ENCODE data around the gene SMARCC1. TPM values are rescaled to one million over a fixed set of nuclear protein-coding genes. Genes with fewer than 3 reads are reported as not detected.

SMARCC1 gene
- total RNA-seq, 1 experiment from 2014 or later = 43.1 TPM

- no peaks in the 10 kb centered on the region for H3K9me2 ChIP-seq (replicated peaks; ENCODE audit: low read length)
- H2AFZ ChIP-seq (ENCODE audit: low read length) = no peak overlapping the region
- ChIA-PET CTCF (no interaction called here), POLR2A (ENCODE audit: unreplicated experiment) (no interaction called here)
- no peaks in the 10 kb centered on the region for H3K79me2 ChIP-seq (ENCODE audit: low read length)
- no peaks in the 10 kb centered on the region for H3K27me3 ChIP-seq (ENCODE audit: low read length)
- no peak overlapping the region for H3K4me2 ChIP-seq (ENCODE audit: low read length)
- H3K27ac ChIP-seq (ENCODE audit: low read length) = no peak overlapping the region
- ATAC-seq (no peak), DNase-seq (no peak)
- H4K20me1 ChIP-seq (ENCODE audit: low read length) = no peaks in the 10 kb centered on the region
- no peak overlapping the region for H3K4me3 ChIP-seq (ENCODE audit: low read length)
- no TSS peak for BruUV-seq (replicated peaks)
- H3K4me1 ChIP-seq (ENCODE audit: insufficient read depth, low read length) = no peaks in the 10 kb centered on the region; the same call in 1 of the 2 replicates
- TF ChIP-seq EZH2 (IDR thresholded peaks at IDR 0.05; ENCODE audit: low read length, unreplicated experiment) = no peak
- no peak for TF ChIP-seq CTCF (conservative IDR thresholded peaks at IDR 0.05; ENCODE audit: low read depth, low read length)
- TF ChIP-seq EZH2phosphoT487 (IDR thresholded peaks at IDR 0.05; ENCODE audit: borderline replicate concordance, low read length) = no peak
- no peaks in the 10 kb centered on the region for H3F3A ChIP-seq (ENCODE audit: low read length, unreplicated experiment)
- no peak overlapping the region for H3K9ac ChIP-seq (ENCODE audit: low read length)
- intact Hi-C loops (cut with micrococcal nuclease) = no loop called here
- no peaks in the 10 kb centered on the region for H3K9me3 ChIP-seq (ENCODE audit: low read length)
- no peaks in the 10 kb centered on the region for H3K36me3 ChIP-seq (ENCODE audit: low read depth, low read length)
Observed at GRCh38 chr3:47573190-47574172, 208.2 kb downstream of the SMARCC1 start.

DNA sequence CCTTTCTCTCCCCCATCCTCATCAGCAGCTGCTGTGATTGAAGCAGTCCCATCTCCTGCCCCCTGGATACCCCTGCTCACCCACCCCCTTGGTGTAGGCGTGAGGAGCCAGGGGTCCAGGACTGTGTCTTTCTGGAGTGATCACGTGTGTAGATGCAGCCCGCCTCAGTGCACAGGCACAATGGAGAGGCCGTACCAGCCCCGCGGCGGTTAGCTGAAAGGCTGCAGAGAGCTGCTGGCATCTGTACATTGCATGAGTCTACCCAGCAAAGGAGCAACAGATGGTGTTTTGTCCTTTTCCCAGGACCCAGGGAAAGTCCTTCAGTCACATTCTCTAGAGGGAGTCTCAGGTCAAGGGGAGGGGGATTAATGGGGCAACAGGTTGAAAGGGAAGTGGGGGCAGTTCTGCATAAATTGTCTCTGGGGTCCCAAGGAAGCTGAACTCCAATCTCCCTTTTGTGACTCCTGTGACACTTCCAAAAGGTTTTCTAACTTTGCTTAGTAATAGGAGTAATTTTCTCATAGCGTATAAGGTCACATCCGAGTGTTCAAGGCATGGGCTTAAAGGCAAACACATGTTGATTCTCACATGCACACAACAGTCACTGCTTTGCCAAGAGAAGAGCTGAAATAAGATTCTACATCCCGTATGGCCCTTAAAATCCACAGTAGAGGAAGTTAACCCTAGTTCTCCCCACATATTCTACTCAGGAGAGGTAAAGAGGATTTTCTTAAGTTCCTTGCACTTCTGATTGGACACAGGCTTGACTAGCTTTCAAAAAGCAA is 210.1 kb downstream of the SMARCC1 start:
- Histone ChIP-seq H3K27me3 (ENCODE audit: low read length) (no peaks in the 10 kb centered on the region), H3K79me2 (ENCODE audit: low read length) (no peaks in the 10 kb centered on the region), H3K9ac (ENCODE audit: low read length) (no peak overlapping the region), H3K4me2 (ENCODE audit: low read length) (no peak overlapping the region), H3K9me3 (ENCODE audit: low read length) (no peaks in the 10 kb centered on the region), H2AFZ (ENCODE audit: low read length) (no peak overlapping the region), H3K36me3 (ENCODE audit: low read depth, low read length) (no peaks in the 10 kb centered on the region), H3K27ac (ENCODE audit: low read length) (no peak overlapping the region), H3F3A (ENCODE audit: low read length, unreplicated experiment) (no peaks in the 10 kb centered on the region), H4K20me1 (ENCODE audit: low read length) (no peaks in the 10 kb centered on the region), H3K4me1 (ENCODE audit: insufficient read depth, low read length) (no peaks in the 10 kb centered on the region), H3K9me2 (replicated peaks; ENCODE audit: low read length) (no peaks in the 10 kb centered on the region), H3K4me3 (ENCODE audit: low read length) (no peak overlapping the region)
- no TSS peak for BruUV-seq (replicated peaks)
- DNase-seq = no peak
- no peak for ATAC-seq
- TF ChIP-seq EZH2phosphoT487 (IDR thresholded peaks at IDR 0.05; ENCODE audit: borderline replicate concordance, low read length) (no peak), CTCF (conservative IDR thresholded peaks at IDR 0.05; ENCODE audit: low read depth, low read length) (no peak), EZH2 (IDR thresholded peaks at IDR 0.05; ENCODE audit: low read length, unreplicated experiment) (no peak)
- intact Hi-C loops (cut with micrococcal nuclease) = no loop called here
- CTCF ChIA-PET = no interaction called here
- POLR2A ChIA-PET (ENCODE audit: unreplicated experiment) = no interaction called here
